NCI-H2029 treated with DMSO at 0.1 percent for 48 hours (cell line): ENCODE data around the gene SKA2.
A peak's percentile ranks its signal among the peaks of the same experiment; 100 is the strongest.
"Not testable (repeated sequence)": the region's sequence is repeated elsewhere in the genome, so short reads cannot be mapped to it uniquely, and the experiment has no call there.

Source experiments
- DNase-seq: peaks from one replicate; lab custom pipeline; 2025; lab: John Stamatoyannopoulos, UW

Gene SKA2

GRCh38 chr17:59154721-59155438 lies at the start of gene SKA2:
TSS of gene SKA2 (minus strand) at chr17:59155186. CDS start at chr17:59155163, 23 bp downstream.
- peak; percentile 81 for DNase-seq

DNA sequence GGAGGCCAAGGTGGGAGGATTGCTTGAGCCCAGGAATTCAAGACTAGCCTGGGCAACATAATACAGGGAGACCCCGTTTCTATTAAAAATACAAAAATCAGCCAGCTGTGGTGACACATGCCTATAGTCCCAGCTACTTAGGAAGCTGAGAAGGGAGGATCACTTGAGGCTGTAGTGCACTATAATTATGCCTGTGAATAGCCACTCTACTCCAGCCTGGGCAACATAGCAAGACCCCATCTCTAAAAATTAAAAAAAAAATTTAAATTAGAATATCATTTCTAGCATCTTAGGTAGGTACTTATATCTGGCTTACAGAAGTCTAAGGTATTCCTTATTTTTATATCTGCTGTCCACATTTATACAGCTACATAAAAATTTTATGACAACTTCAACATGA lies 47.3 kb upstream of the SKA2 start:
- no peak for DNase-seq

DNA sequence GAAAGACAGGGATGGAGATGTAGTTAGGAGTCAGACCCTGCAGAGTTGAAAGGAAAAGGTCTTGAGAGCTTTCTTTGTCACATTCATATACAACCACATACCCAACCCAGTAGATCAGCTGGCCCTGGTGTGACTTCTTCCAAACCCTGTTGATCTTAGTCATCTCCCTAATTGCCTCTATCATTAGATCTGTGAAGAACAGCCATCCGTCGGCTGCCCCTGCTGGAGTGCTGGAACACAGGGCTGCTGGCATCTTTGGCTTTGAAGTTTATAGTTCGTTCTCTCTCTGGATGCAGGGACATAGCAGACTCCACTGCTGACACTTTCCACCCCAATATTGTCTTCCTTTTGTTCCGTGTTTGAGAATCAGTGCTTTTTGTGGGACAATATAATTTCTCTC lies 44.4 kb upstream of the SKA2 start:
- DNase-seq: no peak

GRCh38 chr17:59193336-59193862 lies 38.4 kb upstream of the SKA2 start:
- no peak for DNase-seq

- no peak for DNase-seq
Measured at GRCh38 chr17:59190806-59191205, 35.8 kb upstream of the SKA2 start.

GRCh38 chr17:59186850-59187249 lies 31.9 kb upstream of the SKA2 start:
- DNase-seq: no peak

DNA sequence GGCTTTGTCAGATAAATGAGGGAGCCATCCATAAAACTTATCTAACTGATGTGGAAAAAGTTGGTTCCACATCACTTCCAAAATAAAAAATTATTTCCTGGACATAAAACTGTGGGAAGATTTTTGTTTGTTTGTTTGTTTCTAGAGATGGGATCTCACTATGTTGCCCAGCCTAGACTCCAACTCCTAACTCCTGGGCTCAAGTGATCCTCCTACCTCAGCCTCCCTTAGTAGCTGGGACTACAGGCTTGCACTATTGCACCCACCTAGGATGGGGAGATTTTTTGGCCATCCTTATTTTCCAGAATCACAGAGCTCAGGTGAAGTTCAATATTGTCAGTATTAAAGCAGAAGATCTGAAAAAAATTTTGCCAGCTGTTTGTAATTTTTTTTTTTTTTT lies 31.0 kb upstream of the SKA2 start:
- no peak for DNase-seq

GRCh38 chr17:59181481-59181880 lies 26.5 kb upstream of the SKA2 start:
- DNase-seq: no peak

DNA sequence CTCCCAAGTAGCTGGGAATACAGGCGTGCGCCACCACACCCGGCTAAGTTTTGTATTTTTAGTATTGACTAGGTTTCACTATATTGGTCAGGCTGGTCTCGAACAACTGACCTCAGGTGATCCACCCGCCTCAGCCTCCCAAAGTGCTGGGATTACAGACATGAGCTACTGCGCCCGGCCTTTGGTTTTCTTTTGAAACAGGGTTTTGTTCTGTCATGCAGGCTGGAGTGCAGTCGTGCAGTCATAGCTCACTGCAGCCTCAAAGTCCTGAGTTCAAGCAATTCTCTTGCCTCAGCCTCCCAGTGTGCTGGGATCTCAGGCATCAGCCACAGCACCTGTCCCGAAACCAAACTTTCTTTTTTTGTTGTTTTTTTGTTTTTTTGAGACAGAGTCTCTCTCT lies 25.6 kb upstream of the SKA2 start:
- DNase-seq: no peak

DNA sequence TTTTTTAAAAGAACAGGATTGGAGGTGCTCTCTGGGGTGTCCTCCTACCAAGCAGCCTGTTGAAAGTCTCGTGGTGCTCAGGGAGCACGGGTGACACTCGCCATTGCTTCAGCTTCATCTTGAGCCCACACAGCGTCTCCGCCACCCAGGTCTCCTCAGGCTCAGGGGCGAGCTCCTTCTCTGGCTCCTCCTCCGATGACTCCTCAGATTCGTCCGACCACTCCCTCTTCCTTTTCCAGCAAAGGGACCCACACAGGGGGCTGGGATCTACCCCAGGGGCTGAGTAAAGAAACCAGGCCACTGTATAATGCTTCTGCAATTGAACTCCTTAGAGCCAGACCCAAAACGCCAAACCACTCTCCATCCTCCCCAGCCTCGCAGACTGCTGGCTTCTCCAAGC lies 24.6 kb upstream of the SKA2 start:
- DNase-seq: not testable (repeated sequence)

- no peak for DNase-seq
Measured at GRCh38 chr17:59178266-59178985, 23.4 kb upstream of the SKA2 start.

DNA sequence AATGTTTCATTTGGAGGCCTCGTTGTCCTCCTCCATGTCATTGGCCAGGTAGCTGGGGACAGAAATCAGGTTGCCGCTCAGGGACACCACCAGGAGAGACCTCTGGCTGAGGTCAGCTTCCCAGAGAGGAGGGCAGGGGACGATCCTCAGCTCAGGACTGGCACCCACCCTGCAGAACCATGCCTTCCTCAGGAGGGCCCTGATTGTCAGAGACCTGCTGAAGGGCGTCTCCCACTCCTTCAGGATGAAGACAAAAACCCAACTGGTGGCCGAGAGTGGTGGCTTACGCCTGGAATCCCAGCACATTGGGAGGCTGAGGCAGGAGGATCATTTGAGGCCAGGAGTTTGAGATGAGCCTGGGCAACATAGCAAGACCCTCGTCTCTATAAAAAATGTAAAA lies 20.1 kb upstream of the SKA2 start:
- no peak for DNase-seq

GRCh38 chr17:59174671-59175070 lies 19.7 kb upstream of the SKA2 start:
- no peak for DNase-seq

DNA sequence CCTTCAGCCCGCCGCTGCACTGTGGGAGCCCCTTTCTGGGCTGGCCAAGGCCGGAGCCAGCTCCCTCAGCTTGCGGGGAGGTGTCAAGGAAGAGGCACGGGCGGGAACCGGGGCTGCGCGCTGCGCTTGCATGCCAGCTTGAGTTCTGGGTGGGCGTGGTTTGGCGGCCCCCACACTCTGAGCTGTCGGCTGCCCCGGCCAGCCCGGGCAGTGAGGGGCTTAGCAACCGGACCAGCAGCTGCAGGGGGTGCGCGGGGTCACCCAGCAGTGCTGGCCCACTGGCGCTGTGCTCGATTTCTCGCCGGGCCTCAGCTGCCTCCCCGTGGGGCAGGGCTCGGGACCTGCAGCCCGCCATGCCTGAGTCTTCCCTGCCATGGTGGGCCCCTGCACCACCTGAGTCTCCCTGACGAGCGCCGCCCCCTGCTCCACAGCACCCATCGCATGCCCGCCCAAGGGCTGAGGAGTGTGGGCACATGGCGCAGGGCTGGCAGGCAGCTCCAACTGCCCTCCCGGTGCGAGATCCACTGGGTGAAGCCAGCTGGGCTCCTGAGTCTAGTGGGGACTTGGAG lies 17.5 kb upstream of the SKA2 start:
- no peak for DNase-seq

DNA sequence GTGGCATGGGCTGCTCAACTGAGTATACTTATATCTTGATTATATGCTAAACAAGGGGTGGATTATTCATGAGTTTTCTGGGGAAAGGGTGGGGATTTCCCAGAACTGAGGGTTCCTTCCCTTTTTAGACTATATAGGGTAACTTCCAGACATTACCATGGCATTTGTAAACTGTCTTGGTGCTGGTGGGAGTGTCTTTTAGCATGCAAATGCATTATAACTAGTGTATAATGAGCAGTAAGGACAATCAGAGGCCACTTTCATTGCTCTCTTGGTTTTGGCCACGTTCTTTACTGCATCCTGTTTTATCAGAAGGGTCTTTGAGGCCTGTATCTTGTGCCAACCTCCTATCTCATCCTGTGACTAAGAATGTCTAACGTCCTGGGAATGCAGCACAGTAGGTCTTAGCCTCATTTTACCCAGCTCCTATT lies 12.6 kb upstream of the SKA2 start:
- no peak for DNase-seq

DNA sequence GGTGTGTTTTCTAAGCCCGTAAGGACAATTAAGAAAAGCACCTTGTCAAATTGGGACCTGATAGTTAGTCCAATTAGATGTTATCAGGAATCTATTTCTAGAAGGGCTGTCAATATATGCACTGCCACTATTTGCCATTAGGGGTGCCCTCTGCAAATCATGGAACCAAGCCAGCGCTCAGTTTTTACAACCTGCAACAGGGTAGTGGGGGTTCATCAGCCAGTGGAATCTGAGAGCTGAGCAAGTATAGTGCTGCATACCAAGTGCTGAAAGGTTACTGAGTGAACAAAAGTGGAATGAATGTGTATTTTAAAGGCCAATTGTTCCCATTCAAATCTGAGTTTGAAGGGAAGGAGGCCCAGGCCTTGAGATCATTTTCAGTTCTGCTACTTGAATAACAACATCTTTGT lies 11.0 kb upstream of the SKA2 start:
- DNase-seq: peak; percentile 47

DNA sequence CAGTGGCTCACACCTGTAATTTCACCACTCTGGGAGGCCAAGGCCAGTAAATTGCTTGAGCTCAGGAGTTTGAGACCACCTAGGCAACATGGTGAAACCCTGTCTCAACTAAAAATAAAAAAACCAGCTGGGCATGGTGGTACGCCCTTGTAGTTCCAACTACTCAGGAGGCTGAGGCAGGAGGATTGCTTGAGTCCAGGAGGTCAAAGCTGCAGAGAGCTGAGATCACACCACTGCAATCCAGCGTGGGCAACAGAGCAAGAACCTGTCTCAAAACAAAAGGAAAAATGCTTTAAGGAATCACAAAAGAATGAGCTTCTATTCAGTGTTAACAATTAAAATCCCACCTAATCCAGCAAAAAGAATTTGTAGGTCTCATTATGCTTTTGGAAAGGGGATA lies 6.5 kb upstream of the SKA2 start:
- no peak for DNase-seq

GRCh38 chr17:59160157-59161025 lies 5.4 kb upstream of the SKA2 start:
- peak; percentile 38 for DNase-seq

GRCh38 chr17:59155439-59156177 lies 622 bp upstream of the SKA2 start, which contains the start of gene PRR11:
TSS of gene PRR11 (plus strand) at chr17:59155746. CDS start at chr17:59169753, 14,007 bp downstream.
- DNase-seq: peak; percentile 98

DNA sequence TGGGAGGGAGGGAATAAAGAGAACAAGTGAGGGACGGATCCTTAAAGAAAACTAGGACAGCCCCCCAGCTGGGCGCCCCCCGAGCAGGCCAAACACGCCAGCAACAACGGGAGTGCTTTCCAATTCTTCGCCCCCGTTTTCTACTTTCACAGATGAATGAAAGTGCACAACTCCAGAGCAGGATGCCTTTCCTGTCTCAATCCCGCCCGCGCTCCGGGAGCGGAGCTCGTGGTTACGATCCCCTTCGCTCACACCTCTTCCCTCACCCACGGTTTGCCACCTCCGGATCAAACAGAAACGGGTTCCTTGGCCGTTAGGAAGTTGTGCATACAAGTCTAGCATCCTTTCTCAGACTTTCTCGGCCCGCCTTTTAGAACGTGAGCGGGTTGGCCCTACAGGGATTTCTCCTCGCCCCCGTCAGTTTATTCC lies 680 bp downstream of the SKA2 start:
- no peak for DNase-seq

DNA sequence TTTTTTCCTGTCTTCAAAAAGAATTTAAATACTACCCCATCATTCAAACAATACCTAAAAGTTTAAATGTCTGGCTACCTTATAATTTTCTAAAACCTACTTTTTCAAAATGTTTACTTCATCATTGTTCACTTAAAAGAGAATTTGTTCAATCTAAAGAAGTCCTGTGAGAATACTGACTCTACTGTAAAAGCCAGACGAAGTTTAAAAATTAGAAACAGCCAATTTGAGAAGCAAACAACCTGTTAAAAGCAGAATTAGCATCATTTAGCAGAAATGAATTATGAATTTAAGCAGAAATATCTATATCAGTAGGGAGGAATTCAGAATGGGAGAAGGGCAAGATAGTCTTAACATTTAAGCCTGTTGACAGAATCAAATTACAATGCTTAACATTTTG lies 2.1 kb downstream of the SKA2 start:
- DNase-seq: no peak
